Lower leg skin (tissue), 4 donors: ENCODE measurements around the gene SHBG. TPM values are rescaled to one million over a fixed set of nuclear protein-coding genes. Genes with fewer than 3 reads are reported as not detected.
"Not testable (repeated sequence)": the region's sequence is repeated elsewhere in the genome, so short reads cannot be mapped to it uniquely, and the experiment has no call there.

ENCODE experiments used
- DNase-seq, 2 donors: peaks; one replicate each; pipeline ENCODE4 v3.0.0-alpha.2; 2019; ENCODE audit warnings: low spot score in 2 of 2
- H3K4me3 ChIP-seq: fragments of 200-600 bp; sonication (generic); 2 replicates; pipeline ENCODE4 v1.5.1; 2017; ENCODE audit warnings: mild to moderate bottlenecking, low read depth; ENCODE audit not compliant: poor library complexity, severe bottlenecking
- CTCF ChIP-seq, 3 donors: fragments of 450-650 bp; IDR thresholded peaks; one replicate each; pipeline ENCODE4 v1.5.1; 2016; ENCODE audit warnings: antibody characterized with exemption in 3 of 3, mild to moderate bottlenecking in 3 of 3, moderate library complexity in 2 of 3
- POLR2A ChIP-seq, 2 donors: fragments of 450-650 bp; IDR thresholded peaks; one replicate each; pipeline ENCODE4 v1.6.1; 2016 to 2017; ENCODE audit warnings: antibody characterized with exemption in 2 of 2, mild to moderate bottlenecking in 1 of 2, moderate library complexity in 1 of 2
- WGBS, 2 donors: methylation state at CpG; one replicate each; pipeline ENCODE4 v1.1.5; 2018; 5-methylcytosine and 5-hydroxymethylcytosine counted together
- intact Hi-C: fragments of 100-400 bp; cut with DNase I; formaldehyde crosslinking; loops from one replicate; pipeline ENCODE4 v1.15.0; 2023; ENCODE audit warnings: low total_unique reads
- total RNA-seq, 4 donors: library from RNA; depleted of rRNA; stranded (reverse); fragments of >200 nt; gene quantifications; one replicate each; pipeline ENCODE4 v1.1.0, GENCODE V29; 2016

Gene SHBG
- total RNA-seq, 4 donors from 2014 or later, result not detected

- 4 to 5% methylated on average over 28 of the region's 28 CpGs for WGBS, 2 donors
- intact Hi-C loops, result no loop called here
- TF ChIP-seq CTCF (IDR thresholded peaks at IDR 0.05) (no peak), POLR2A (IDR thresholded peaks at IDR 0.05) (no peak)
- no peak overlapping the region for H3K4me3 ChIP-seq
- DNase-seq, result no peak
Observed at GRCh38 chr17:7615265-7615747, 14.6 kb upstream of the SHBG start.

GRCh38 chr17:7618608-7619007 is 11.3 kb upstream of the SHBG start:
- DNase-seq, result no peak
- no peak overlapping the region for H3K4me3 ChIP-seq
- WGBS, 2 donors, result 83% methylated on average over 5 of the region's 5 CpGs
- TF ChIP-seq CTCF (IDR thresholded peaks at IDR 0.05), result no peak
- TF ChIP-seq POLR2A (IDR thresholded peaks at IDR 0.05), result no peak
- intact Hi-C loops, result no loop called here

- 80 to 85% methylated on average over 8 of the region's 8 CpGs for WGBS, 2 donors
- DNase-seq, result no peak
- intact Hi-C loops, result no loop called here
Observed at GRCh38 chr17:7620835-7621234, 9.1 kb upstream of the SHBG start.

GRCh38 chr17:7623661-7624060 is 6.3 kb upstream of the SHBG start:
- WGBS, 2 donors, result 87 to 90% methylated on average over 5 of the region's 5 CpGs
- TF ChIP-seq CTCF (IDR thresholded peaks at IDR 0.05), result no peak
- no peak for TF ChIP-seq POLR2A (IDR thresholded peaks at IDR 0.05)
- intact Hi-C loops, result no loop called here
- no peak for DNase-seq
- H3K4me3 ChIP-seq, result no peak overlapping the region

More at GRCh38 chr17:7620835-7621234, 9.1 kb upstream of the SHBG start:
- no peak overlapping the region for H3K4me3 ChIP-seq
- TF ChIP-seq POLR2A (IDR thresholded peaks at IDR 0.05) (no peak), CTCF (IDR thresholded peaks at IDR 0.05) (no peak)

- H3K4me3 ChIP-seq, intact Hi-C loops, DNase-seq: not testable (repeated sequence)
- WGBS, 2 donors, result 95 to 96% methylated on average over 16 of the region's 16 CpGs
Observed at GRCh38 chr17:7625749-7626148, 4.2 kb upstream of the SHBG start.

GRCh38 chr17:7626307-7626706 is 3.6 kb upstream of the SHBG start:
- DNase-seq, result no peak
- WGBS, 2 donors, result 76 to 91% methylated on average over 7 of the region's 7 CpGs
- H3K4me3 ChIP-seq, result no peak overlapping the region
- intact Hi-C loops, result no loop called here
- TF ChIP-seq CTCF (IDR thresholded peaks at IDR 0.05) (no peak), POLR2A (IDR thresholded peaks at IDR 0.05) (no peak)
